ENCODE measurements around the gene NEUROD4. TPM values are rescaled to one million over a fixed set of nuclear protein-coding genes. Genes with fewer than 3 reads are reported as not detected.

The NEUROD4 gene
- total RNA-seq (not detected), polyA plus RNA-seq (ENCODE audit: insufficient read length in 6 of 6) (under 1 TPM in 2 of 6 donors, not detected in 4; 0.04 TPM)
- long read RNA-seq, donor 1, result 0 reads
- long read RNA-seq, donor 2, result 0 reads
- long read RNA-seq, donor 3, result 0 reads
- long read RNA-seq, donor 4, result 0 reads
- long read RNA-seq, donor 5, result 0 reads
- long read RNA-seq, donor 6, result 0 reads
- long read RNA-seq, donor 7, result 0 reads
- long read RNA-seq, donor 8, result 0 reads
- long read RNA-seq, donor 9, result 0 reads
- long read RNA-seq, donor 10, result 0 reads
- long read RNA-seq, donor 11, result 0 reads
- long read RNA-seq, donor 12, result 0 reads

GRCh38 chr12:55019784-55020183 lies at the start of gene NEUROD4:
Gene NEUROD4, plus strand, starts transcription at chr12:55019974. Its CDS starts 6,466 bp downstream, at chr12:55026440.
- H3K27ac ChIP-seq, result no peak within 1 kb of the TSS
- TF ChIP-seq CTCF (IDR thresholded peaks at IDR 0.05), result no peak
- no peaks in the 10 kb centered on the region for H3K36me3 ChIP-seq
- peak; percentile 36 to 73 (median 62) for DNase-seq
- H3K4me3 ChIP-seq, result no peak within 1 kb of the TSS
- H3K27me3 ChIP-seq, result peaks cover 4 to 83% of the 10 kb centered on the region in 2 donors
- H3K9me3 ChIP-seq, result no peaks in the 10 kb centered on the region
- H3K4me1 ChIP-seq, result no peaks in the 10 kb centered on the region
- intact Hi-C loops (cut with DNase I), result no loop called here
- peak; percentile 100 for ATAC-seq

GRCh38 chr12:54970741-54971140 lies 49.0 kb upstream of the NEUROD4 start:
- Histone ChIP-seq H3K27me3 (no peaks in the 10 kb centered on the region), H3K36me3 (no peaks in the 10 kb centered on the region), H3K4me3 (no peak overlapping the region), H3K9me3 (no peaks in the 10 kb centered on the region), H3K4me1 (peaks cover 0 to 7% of the 10 kb centered on the region in 2 donors), H3K27ac (no peak overlapping the region)
- intact Hi-C loops (cut with DNase I), result no loop called here
- TF ChIP-seq CTCF (IDR thresholded peaks at IDR 0.05), result no peak
- ATAC-seq, result no peak
- DNase-seq, result no peak

GRCh38 chr12:54973556-54973955 lies 46.2 kb upstream of the NEUROD4 start:
- Histone ChIP-seq H3K27ac (no peak overlapping the region), H3K27me3 (no peaks in the 10 kb centered on the region), H3K9me3 (no peaks in the 10 kb centered on the region), H3K36me3 (no peaks in the 10 kb centered on the region), H3K4me1 (no peaks in the 10 kb centered on the region), H3K4me3 (no peak overlapping the region)
- DNase-seq, result no peak
- intact Hi-C loops (cut with DNase I), result no loop called here
- ATAC-seq, result no peak
- TF ChIP-seq CTCF (IDR thresholded peaks at IDR 0.05), result no peak

- Histone ChIP-seq H3K27ac (no peak overlapping the region), H3K4me1 (no peaks in the 10 kb centered on the region), H3K4me3 (no peak overlapping the region), H3K36me3 (no peaks in the 10 kb centered on the region), H3K9me3 (no peaks in the 10 kb centered on the region), H3K27me3 (no peaks in the 10 kb centered on the region)
- TF ChIP-seq CTCF (IDR thresholded peaks at IDR 0.05), result no peak
- DNase-seq (peak in 1 of 4 donors; percentile 62), ATAC-seq (no peak)
- intact Hi-C loops (cut with DNase I), result no loop called here
Observed at GRCh38 chr12:54974279-54974678, 45.5 kb upstream of the NEUROD4 start.

GRCh38 chr12:54975272-54975671 lies 44.5 kb upstream of the NEUROD4 start:
- Histone ChIP-seq H3K9me3 (no peaks in the 10 kb centered on the region), H3K27ac (no peak overlapping the region), H3K4me1 (no peaks in the 10 kb centered on the region), H3K27me3 (no peaks in the 10 kb centered on the region), H3K36me3 (no peaks in the 10 kb centered on the region), H3K4me3 (no peak overlapping the region)
- intact Hi-C loops (cut with DNase I), result no loop called here
- DNase-seq (no peak), ATAC-seq (no peak)
- no peak for TF ChIP-seq CTCF (IDR thresholded peaks at IDR 0.05)

Measured in left lung (tissue), 14 donors.